T-cell (primary cell): ENCODE measurements around the gene CNTNAP3. TPM values are rescaled to one million over a fixed set of nuclear protein-coding genes. Genes with fewer than 3 reads are reported as not detected.
"Not testable (repeated sequence)": the region's sequence is repeated elsewhere in the genome, so short reads cannot be mapped to it uniquely, and the experiment has no call there.

Source experiments
- ATAC-seq, 4 experiments: fragments of 200-7000 bp in 3 of 4; fragments of 150-1000 bp in 1 of 4; cut with Tn5 transposase; replicated peaks in 1 of 4; 1 replicate in 3 of 4; 2 replicates in 1 of 4; pipeline ENCODE4 v1.10.0; 2021; ENCODE audit warnings: moderate library complexity in 3 of 4, mild to moderate bottlenecking in 2 of 4, moderate number of reproducible peaks in 1 of 4
- CTCF ChIA-PET, 2 donors: fragments of 300-600 bp; sonication (Branson Sonifier 250); formaldehyde crosslinking; loops; one replicate each; lab custom pipeline; 2022; ENCODE audit warnings: antibody characterized with exemption in 2 of 2; lab: Charles Lee
- POLR2A ChIA-PET, 2 donors: fragments of 300-600 bp; sonication (Branson Sonifier 250); formaldehyde crosslinking; loops; one replicate each; lab custom pipeline; 2022; ENCODE audit warnings: antibody characterized with exemption in 2 of 2; lab: Charles Lee
- DNase-seq, 35 experiments: peaks; one replicate each; pipeline versions ENCODE4 v3.0.0 to v3.0.0-alpha.2; 2013 to 2023
- H3K27ac ChIP-seq: one replicate; pipeline ENCODE4 v1.5.1; 2013; ENCODE audit warnings: low read length
- H3K27me3 ChIP-seq, 2 experiments: replicated peaks in 1 of 2; 1 replicate in 1 of 2; 2 replicates in 1 of 2; pipeline versions ENCODE4 v1.6.1 to v1.7.0; 2013; ENCODE audit warnings: low read length in 1 of 2, mixed read lengths in 1 of 2; ENCODE audit not compliant: control insufficient read depth in 2 of 2, insufficient read depth in 2 of 2; ENCODE audit errors: extremely low read depth in 1 of 2
- H3K36me3 ChIP-seq, 2 donors: 1 replicate in 1 of 2; 2 replicates in 1 of 2; pipeline versions ENCODE4 v1.6.1 to v1.7.0; 2013; ENCODE audit warnings: low read length in 1 of 2; ENCODE audit not compliant: control insufficient read depth in 2 of 2, insufficient read depth in 1 of 2; ENCODE audit errors: extremely low read depth in 1 of 2
- H3K4me1 ChIP-seq, 2 experiments: 1 replicate in 1 of 2; 2 replicates in 1 of 2; pipeline versions ENCODE4 v1.6.1 to v1.7.0; 2013; ENCODE audit warnings: low read length in 2 of 2, mixed read lengths in 1 of 2; ENCODE audit not compliant: insufficient read depth in 2 of 2, control insufficient read depth in 1 of 2; ENCODE audit errors: extremely low read depth in 1 of 2
- H3K4me3 ChIP-seq, 2 donors: 1 replicate in 1 of 2; 2 replicates in 1 of 2; pipeline versions ENCODE4 v1.5.1 to v1.7.0; 2013; ENCODE audit warnings: mild to moderate bottlenecking in 2 of 2, low read length in 1 of 2, moderate library complexity in 1 of 2; ENCODE audit not compliant: control insufficient read depth in 1 of 2; ENCODE audit errors: extremely low read depth in 1 of 2
- H3K9me3 ChIP-seq: 2 replicates; pipeline ENCODE4 v1.7.0; 2013
- H3K27ac Mint-ChIP-seq, 2 donors: one replicate each; pipeline ENCODE4 v1.8.0; 2020 to 2021; ENCODE audit warnings: mild to moderate bottlenecking in 2 of 2, mixed read lengths in 2 of 2
- H3K27me3 Mint-ChIP-seq, 2 donors: one replicate each; pipeline ENCODE4 v1.8.0; 2021 to 2022; ENCODE audit warnings: mixed read lengths in 2 of 2
- H3K36me3 Mint-ChIP-seq: one replicate; pipeline ENCODE4 v1.8.0; 2021; ENCODE audit warnings: mixed read lengths
- H3K4me1 Mint-ChIP-seq, 3 donors: one replicate each; pipeline ENCODE4 v1.8.0; 2020 to 2022; ENCODE audit warnings: mixed read lengths in 3 of 3, mild to moderate bottlenecking in 1 of 3
- H3K4me3 Mint-ChIP-seq, 3 donors: one replicate each; pipeline ENCODE4 v1.8.0; 2020 to 2022; ENCODE audit warnings: mild to moderate bottlenecking in 3 of 3, mixed read lengths in 3 of 3, moderate library complexity in 3 of 3
- H3K9me3 Mint-ChIP-seq, 3 donors: one replicate each; pipeline ENCODE4 v1.8.0; 2020 to 2022; ENCODE audit warnings: mixed read lengths in 3 of 3
- WGBS: methylation state at CpG from one replicate; pipeline ENCODE4 v1.1.5; 2013; ENCODE audit warnings: missing lambda C conversion rate; ENCODE audit not compliant: insufficient coverage; 5-methylcytosine and 5-hydroxymethylcytosine counted together
- total RNA-seq, 35 experiments: library from RNA in 6 of 35; stranded (reverse) in 6 of 35; fragments of 120-200 nt in 1 of 35; gene quantifications; one replicate each; pipeline versions ENCODE4 v1.2.1 to v1.2.4 and lab custom pipeline; 2013 to 2026

CNTNAP3 gene
- total RNA-seq, 5 donors from 2014 or later (not counting 1 experiment from before 2014, with no cell fraction given) = 0.22 TPM; not detected in 4

- CTCF ChIA-PET, H3K27ac Mint-ChIP-seq, H3K36me3 Mint-ChIP-seq, H3K36me3 ChIP-seq, H3K4me1 Mint-ChIP-seq, H3K27ac ChIP-seq, H3K4me1 ChIP-seq, H3K9me3 Mint-ChIP-seq, DNase-seq, H3K27me3 Mint-ChIP-seq, H3K4me3 Mint-ChIP-seq, POLR2A ChIA-PET, H3K9me3 ChIP-seq, ATAC-seq, H3K27me3 ChIP-seq, H3K4me3 ChIP-seq: not testable (repeated sequence)
- WGBS = 49% methylated on average over 39 of the region's 51 CpGs
Observed at GRCh38 chr9:39132826-39133552, 155.0 kb downstream of the CNTNAP3 start.

GRCh38 chr9:39121401-39121800 is 166.6 kb downstream of the CNTNAP3 start:
- H3K4me3 ChIP-seq, POLR2A ChIA-PET, H3K27ac Mint-ChIP-seq, CTCF ChIA-PET, H3K27me3 ChIP-seq, H3K27ac ChIP-seq, H3K36me3 ChIP-seq, H3K4me3 Mint-ChIP-seq, ATAC-seq, DNase-seq, H3K36me3 Mint-ChIP-seq, H3K4me1 Mint-ChIP-seq, H3K9me3 Mint-ChIP-seq, H3K4me1 ChIP-seq, H3K9me3 ChIP-seq, H3K27me3 Mint-ChIP-seq: not testable (repeated sequence)
- no CpG with 5 or more reads among the region's 2 CpGs for WGBS

GRCh38 chr9:39111746-39112145 is 176.2 kb downstream of the CNTNAP3 start:
- DNase-seq, POLR2A ChIA-PET, H3K36me3 ChIP-seq, H3K4me1 Mint-ChIP-seq, H3K4me3 ChIP-seq, H3K9me3 ChIP-seq, H3K27ac Mint-ChIP-seq, H3K27me3 Mint-ChIP-seq, H3K27ac ChIP-seq, H3K9me3 Mint-ChIP-seq, H3K4me1 ChIP-seq, H3K36me3 Mint-ChIP-seq, CTCF ChIA-PET, ATAC-seq, H3K4me3 Mint-ChIP-seq, H3K27me3 ChIP-seq: not testable (repeated sequence)

- Histone ChIP-seq H3K27me3 (no peaks in the 10 kb centered on the region), H3K4me3 (no peak overlapping the region), H3K9me3 (no peaks in the 10 kb centered on the region), H3K36me3 (no peaks in the 10 kb centered on the region), H3K4me1 (no peaks in the 10 kb centered on the region), H3K27ac (no peak overlapping the region)
- DNase-seq (no peak), ATAC-seq (no peak)
- no peak overlapping the region for H3K4me3 Mint-ChIP-seq
- H3K27me3 Mint-ChIP-seq = peaks cover 0 to 7% of the 10 kb centered on the region in 2 donors
- H3K27ac Mint-ChIP-seq = no peak overlapping the region
- ChIA-PET POLR2A (no interaction called here), CTCF (no interaction called here)
- no peaks in the 10 kb centered on the region for H3K4me1 Mint-ChIP-seq
- WGBS = no CpG with 5 or more reads among the region's 9 CpGs
- no peaks in the 10 kb centered on the region for H3K36me3 Mint-ChIP-seq
- peaks cover 0 to 4% (median 0%) of the 10 kb centered on the region in 3 donors for H3K9me3 Mint-ChIP-seq
Observed at GRCh38 chr9:39108145-39108544, 179.8 kb downstream of the CNTNAP3 start.

- H3K4me1 Mint-ChIP-seq, ATAC-seq, DNase-seq: not testable (repeated sequence)
Observed at GRCh38 chr9:39097208-39097607, 190.8 kb downstream of the CNTNAP3 start.

GRCh38 chr9:39085311-39085710 is 202.7 kb downstream of the CNTNAP3 start:
- H3K36me3 ChIP-seq, H3K36me3 Mint-ChIP-seq, ATAC-seq, H3K9me3 Mint-ChIP-seq, H3K27me3 Mint-ChIP-seq, H3K4me1 Mint-ChIP-seq, H3K9me3 ChIP-seq, DNase-seq, H3K27ac Mint-ChIP-seq, H3K4me3 Mint-ChIP-seq, H3K4me3 ChIP-seq, H3K27me3 ChIP-seq, POLR2A ChIA-PET, CTCF ChIA-PET, H3K27ac ChIP-seq, H3K4me1 ChIP-seq: not testable (repeated sequence)
- no CpG with 5 or more reads among the region's 5 CpGs for WGBS

More at GRCh38 chr9:39097208-39097607, 190.8 kb downstream of the CNTNAP3 start:
- H3K9me3 ChIP-seq, H3K9me3 Mint-ChIP-seq, H3K27me3 ChIP-seq, H3K27ac ChIP-seq, CTCF ChIA-PET, H3K4me1 ChIP-seq, H3K36me3 ChIP-seq, H3K4me3 Mint-ChIP-seq, POLR2A ChIA-PET, H3K27me3 Mint-ChIP-seq, H3K4me3 ChIP-seq, H3K27ac Mint-ChIP-seq, H3K36me3 Mint-ChIP-seq: not testable (repeated sequence)
- WGBS = no CpG with 5 or more reads among the region's 1 CpG

GRCh38 chr9:39082574-39082973 is 205.4 kb downstream of the CNTNAP3 start:
- H3K9me3 Mint-ChIP-seq, POLR2A ChIA-PET, H3K36me3 Mint-ChIP-seq, H3K4me3 ChIP-seq, H3K27ac ChIP-seq, H3K9me3 ChIP-seq, H3K27ac Mint-ChIP-seq, DNase-seq, ATAC-seq, H3K4me3 Mint-ChIP-seq, H3K36me3 ChIP-seq, H3K4me1 ChIP-seq, CTCF ChIA-PET, H3K27me3 ChIP-seq, H3K4me1 Mint-ChIP-seq: not testable (repeated sequence)
- peaks cover 7 to 13% of the 10 kb centered on the region in 2 donors for H3K27me3 Mint-ChIP-seq
- WGBS = 75% methylated on average over 2 of the region's 4 CpGs
